ENCODE measurements around the gene C12orf50. TPM values are rescaled to one million over a fixed set of nuclear protein-coding genes. Genes with fewer than 3 reads are reported as not detected.

C12orf50 gene
- total RNA-seq, 4 donors from 2014 or later = 0.11 to 0.40 TPM; not detected in 2

DNA sequence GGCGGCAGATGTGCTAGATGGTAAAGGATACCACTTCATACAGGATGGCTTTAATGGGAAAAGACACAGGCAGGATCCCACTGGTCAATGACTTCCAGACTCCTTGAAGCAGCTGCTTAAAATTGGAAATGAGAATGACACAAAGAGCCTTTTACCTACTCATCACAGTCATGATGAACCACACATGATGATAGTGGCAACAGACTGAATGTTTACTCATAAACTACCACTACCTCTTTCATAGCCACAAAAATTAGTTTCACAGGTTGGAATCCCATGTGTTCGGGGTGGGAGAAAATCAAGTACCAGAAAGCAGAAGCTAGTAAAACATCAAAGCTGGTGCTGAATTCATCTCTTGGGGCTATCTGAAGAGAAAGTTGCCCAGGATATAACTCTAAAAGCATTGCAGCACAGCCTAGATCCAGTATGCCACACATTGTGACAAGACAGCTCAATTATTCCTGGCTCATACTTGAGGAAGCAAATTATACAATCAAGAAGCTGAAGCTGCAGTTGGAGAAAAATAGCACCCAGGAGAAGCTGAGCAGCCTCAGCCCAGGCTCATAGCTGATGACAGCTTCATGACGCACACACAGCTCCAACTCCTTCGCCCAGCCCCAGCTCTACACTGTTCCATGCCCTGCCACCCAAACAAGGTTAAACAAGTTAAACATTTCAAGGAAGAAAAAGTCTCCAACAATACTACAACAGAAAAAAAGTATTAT is 29.0 kb upstream of the C12orf50 start:
- no peaks in the 10 kb centered on the region for H3K4me1 ChIP-seq
- H3K27ac ChIP-seq = no peak overlapping the region
- H3K9me3 ChIP-seq = no peaks in the 10 kb centered on the region
- H3K4me3 ChIP-seq (replicated peaks in 1 of 3) = no peak overlapping the region
- no peaks in the 10 kb centered on the region for H3K27me3 ChIP-seq
- TF ChIP-seq POLR2A (IDR thresholded peaks at IDR 0.05) = no peak
- TF ChIP-seq, protein P1, sequence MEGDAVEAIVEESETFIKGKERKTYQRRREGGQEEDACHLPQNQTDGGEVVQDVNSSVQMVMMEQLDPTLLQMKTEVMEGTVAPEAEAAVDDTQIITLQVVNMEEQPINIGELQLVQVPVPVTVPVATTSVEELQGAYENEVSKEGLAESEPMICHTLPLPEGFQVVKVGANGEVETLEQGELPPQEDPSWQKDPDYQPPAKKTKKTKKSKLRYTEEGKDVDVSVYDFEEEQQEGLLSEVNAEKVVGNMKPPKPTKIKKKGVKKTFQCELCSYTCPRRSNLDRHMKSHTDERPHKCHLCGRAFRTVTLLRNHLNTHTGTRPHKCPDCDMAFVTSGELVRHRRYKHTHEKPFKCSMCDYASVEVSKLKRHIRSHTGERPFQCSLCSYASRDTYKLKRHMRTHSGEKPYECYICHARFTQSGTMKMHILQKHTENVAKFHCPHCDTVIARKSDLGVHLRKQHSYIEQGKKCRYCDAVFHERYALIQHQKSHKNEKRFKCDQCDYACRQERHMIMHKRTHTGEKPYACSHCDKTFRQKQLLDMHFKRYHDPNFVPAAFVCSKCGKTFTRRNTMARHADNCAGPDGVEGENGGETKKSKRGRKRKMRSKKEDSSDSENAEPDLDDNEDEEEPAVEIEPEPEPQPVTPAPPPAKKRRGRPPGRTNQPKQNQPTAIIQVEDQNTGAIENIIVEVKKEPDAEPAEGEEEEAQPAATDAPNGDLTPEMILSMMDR (IDR thresholded peaks at IDR 0.05) = no peak
- DNase-seq = no peak
- peaks cover 2 to 3% of the 10 kb centered on the region in 2 donors for H3K36me3 ChIP-seq
- WGBS, 2 donors = 92 to 97% methylated on average over 4 of the region's 4 CpGs
- intact Hi-C loops (cut with DNase I) = no loop called here

DNA sequence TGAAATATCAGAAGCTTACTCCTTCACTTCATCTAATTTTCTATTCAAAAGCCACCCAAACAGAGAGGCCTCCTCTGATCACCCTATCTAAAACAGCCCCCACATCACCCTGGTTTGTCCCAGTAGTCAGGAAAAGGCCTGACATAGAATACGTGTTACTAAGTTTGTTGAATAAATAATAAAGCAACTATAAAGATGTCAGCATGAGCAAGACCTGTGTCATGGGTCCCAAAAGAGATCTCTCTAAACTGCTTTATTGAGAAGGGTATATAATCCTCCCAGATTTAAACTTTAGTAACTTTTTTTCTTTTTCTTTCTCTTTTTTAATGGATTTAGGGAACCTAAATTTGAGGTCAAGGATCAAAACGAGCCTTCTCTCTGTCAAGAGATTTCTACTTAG is 27.4 kb upstream of the C12orf50 start:
- Histone ChIP-seq H3K9me3 (no peaks in the 10 kb centered on the region), H3K27ac (no peak overlapping the region), H3K27me3 (no peaks in the 10 kb centered on the region), H3K4me3 (replicated peaks in 1 of 3) (no peak overlapping the region), H3K4me1 (no peaks in the 10 kb centered on the region), H3K36me3 (peaks cover 2 to 3% of the 10 kb centered on the region in 2 donors)
- intact Hi-C loops (cut with DNase I) = no loop called here
- WGBS, 2 donors = 88 to 93% methylated on average over 2 of the region's 2 CpGs
- DNase-seq = no peak
- no peak for TF ChIP-seq POLR2A (IDR thresholded peaks at IDR 0.05)
- TF ChIP-seq, protein P1 (IDR thresholded peaks at IDR 0.05) = no peak

DNA sequence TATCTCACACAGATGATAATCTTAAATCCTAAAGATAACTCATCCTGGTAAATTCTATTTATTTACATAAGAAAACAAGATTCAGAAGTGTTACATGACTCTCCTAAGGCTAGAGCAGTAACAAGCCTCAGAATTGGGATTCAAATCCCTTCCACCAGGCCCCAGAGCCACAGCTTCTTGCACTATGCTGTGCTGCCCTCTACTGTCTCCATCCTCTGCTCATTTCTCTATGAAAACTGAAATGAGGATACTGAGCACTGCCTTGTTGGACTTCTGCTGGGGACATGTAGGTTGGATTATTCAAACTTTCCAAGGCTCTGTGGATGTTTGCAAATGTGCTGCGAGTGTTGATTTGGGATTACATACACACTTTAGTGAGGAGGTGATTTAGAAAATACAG is 23.5 kb upstream of the C12orf50 start:
- no peak for TF ChIP-seq POLR2A (IDR thresholded peaks at IDR 0.05)
- TF ChIP-seq, protein P1 (IDR thresholded peaks at IDR 0.05) = peak in 1 of 6 experiments; percentile 18
- 96 to 97% methylated on average over 1 of the region's 1 CpG for WGBS, 2 donors
- H3K9me3 ChIP-seq = no peaks in the 10 kb centered on the region
- intact Hi-C loops (cut with DNase I) = no loop called here
- H3K4me3 ChIP-seq (replicated peaks in 1 of 3) = no peak overlapping the region
- peaks cover 4 to 12% of the 10 kb centered on the region in 2 donors for H3K36me3 ChIP-seq
- no peaks in the 10 kb centered on the region for H3K27me3 ChIP-seq
- H3K4me1 ChIP-seq = no peaks in the 10 kb centered on the region
- no peak overlapping the region for H3K27ac ChIP-seq
- DNase-seq = peak in 1 of 2 donors; percentile 8

DNA sequence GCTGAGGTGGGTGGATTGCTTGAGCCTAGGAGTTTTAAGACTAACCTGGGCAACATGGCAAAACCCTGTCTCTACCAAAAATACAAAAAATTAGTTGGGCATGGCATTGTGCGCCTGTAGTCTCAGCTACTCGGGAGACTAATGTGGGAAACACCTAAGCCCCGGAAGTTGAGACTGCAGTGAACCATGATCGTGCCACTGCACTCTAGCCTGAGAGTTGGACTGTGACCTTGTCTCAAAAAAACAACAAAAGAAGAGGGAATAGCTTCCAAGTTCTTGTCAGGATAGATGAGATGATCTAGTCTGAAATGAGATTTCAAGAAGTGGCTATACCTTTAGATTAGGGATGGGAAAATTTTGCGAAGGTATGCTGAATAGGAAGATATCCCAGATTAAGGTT is 14.8 kb upstream of the C12orf50 start:
- intact Hi-C loops (cut with DNase I) = no loop called here
- no peak overlapping the region for H3K4me3 ChIP-seq (replicated peaks in 1 of 3)
- no peak overlapping the region for H3K27ac ChIP-seq
- DNase-seq = no peak
- no peaks in the 10 kb centered on the region for H3K4me1 ChIP-seq
- no peaks in the 10 kb centered on the region for H3K27me3 ChIP-seq
- 93 to 95% methylated on average over 5 of the region's 5 CpGs for WGBS, 2 donors
- TF ChIP-seq, protein P1 (IDR thresholded peaks at IDR 0.05) = no peak
- TF ChIP-seq POLR2A (IDR thresholded peaks at IDR 0.05) = no peak
- peaks cover 28 to 39% of the 10 kb centered on the region in 2 donors for H3K36me3 ChIP-seq
- no peaks in the 10 kb centered on the region for H3K9me3 ChIP-seq

DNA sequence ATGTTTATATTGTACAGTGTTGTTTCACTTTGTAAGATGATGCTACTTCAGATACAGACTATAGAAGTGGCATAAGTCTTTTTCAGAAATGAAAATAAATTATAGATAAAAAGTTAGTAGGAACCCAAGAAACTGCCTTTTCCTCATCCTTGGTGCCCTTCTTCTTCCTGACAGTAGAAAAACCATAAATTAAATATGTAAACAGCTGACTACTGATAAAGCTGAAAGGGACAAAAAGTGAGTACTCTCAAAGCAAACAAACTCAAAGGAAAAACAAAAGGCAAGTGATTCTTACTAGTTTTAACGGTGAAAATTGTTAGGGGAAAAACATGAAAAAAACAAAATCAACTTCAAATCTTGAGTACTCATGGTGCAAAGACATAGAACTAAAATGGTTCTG is 8.6 kb upstream of the C12orf50 start:
- intact Hi-C loops (cut with DNase I) = no loop called here
- no peak overlapping the region for H3K27ac ChIP-seq
- H3K27me3 ChIP-seq = no peaks in the 10 kb centered on the region
- H3K9me3 ChIP-seq = no peaks in the 10 kb centered on the region
- no peak for TF ChIP-seq POLR2A (IDR thresholded peaks at IDR 0.05)
- TF ChIP-seq, protein P1 (IDR thresholded peaks at IDR 0.05) = no peak
- no peak overlapping the region for H3K4me3 ChIP-seq (replicated peaks in 1 of 3)
- no peak for DNase-seq
- H3K36me3 ChIP-seq = no peaks in the 10 kb centered on the region
- 69 to 73% methylated on average over 1 of the region's 1 CpG for whole genome bisulfite sequencing, 2 donors
- H3K4me1 ChIP-seq = peaks cover 6 to 19% of the 10 kb centered on the region in 2 donors

Measured in thyroid gland (tissue), 4 donors.